ENCODE data around the gene AAK1.

GRCh38 chr2:69619725-69620124 lies 23.8 kb downstream of the AAK1 start:
- TF ChIP-seq CTCF (IDR thresholded peaks at IDR 0.05) = no peak
- TF ChIP-seq POLR2AphosphoS5 (IDR thresholded peaks at IDR 0.05) = no peak

Measured in stomach (tissue), 4 donors.